ENCODE data around the gene PTPRG.

- TF ChIP-seq CTCF (IDR thresholded peaks at IDR 0.05) (no peak), POLR2A (IDR thresholded peaks at IDR 0.05) (no peak)
Observed at GRCh38 chr3:61667383-61667782, 106.0 kb downstream of the PTPRG start.

Data from adrenal gland (tissue), 5 donors.